GM18951 (cell line): ENCODE data around the gene GGTA1.
"Not testable (repeated sequence)": the region's sequence is repeated elsewhere in the genome, so short reads cannot be mapped to it uniquely, and the experiment has no call there.

Source experiments
- POLR2A ChIP-seq: IDR thresholded peaks from 4 replicates; pipeline ENCODE4 v1.6.1; 2011; ENCODE audit warnings: mild to moderate bottlenecking; ENCODE audit not compliant: insufficient read length, insufficient read depth; ENCODE audit errors: extremely low read depth
- in situ Hi-C: fragments of 300-500 bp; cut with MboI; formaldehyde crosslinking; loops from one replicate; pipeline ENCODE4 v1.12.0; 2022; ENCODE audit warnings: low sequenced_read_pairs, mixed read lengths, inconsistent platforms; ENCODE audit not compliant: unreplicated experiment

The GGTA1 gene

DNA sequence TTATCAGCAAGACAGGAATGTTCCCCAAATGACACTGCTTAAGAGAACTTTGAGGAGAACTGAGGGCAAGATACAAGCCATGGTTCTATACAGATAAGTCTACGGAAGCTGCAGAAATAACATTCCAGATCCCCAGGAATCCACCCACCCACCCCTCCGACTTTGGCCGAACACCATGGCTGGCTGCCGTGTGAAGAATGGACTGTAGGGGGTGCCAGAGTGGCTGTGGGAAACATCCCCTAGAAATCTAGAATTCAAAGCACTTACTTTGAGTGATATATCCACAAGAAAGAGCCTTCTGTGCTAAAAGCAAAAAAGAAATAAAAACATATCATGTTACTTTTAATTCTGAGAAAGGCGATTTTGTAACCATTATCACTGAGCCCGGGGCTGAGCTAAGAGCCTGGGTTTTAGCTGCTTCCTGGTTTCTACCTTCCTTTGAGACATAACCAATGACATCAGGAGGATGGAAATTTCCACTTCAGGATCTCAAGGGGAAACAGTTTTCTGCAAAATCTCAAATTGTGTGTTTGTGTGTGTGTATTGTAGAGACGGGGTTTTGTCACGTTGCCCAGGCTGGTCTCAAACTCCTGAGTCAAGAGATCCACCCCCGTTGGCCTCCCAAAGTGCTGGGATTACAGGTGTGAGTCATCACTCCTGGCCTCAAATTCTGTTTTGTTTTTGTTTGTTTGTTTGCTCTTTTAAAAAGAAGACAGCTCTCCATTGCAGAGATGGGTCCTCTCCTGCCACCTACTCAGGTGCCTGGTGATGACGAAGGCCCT lies 36.4 kb downstream of the GGTA1 start:
- in situ Hi-C loops: no loop called here
- no peak for TF ChIP-seq POLR2A

DNA sequence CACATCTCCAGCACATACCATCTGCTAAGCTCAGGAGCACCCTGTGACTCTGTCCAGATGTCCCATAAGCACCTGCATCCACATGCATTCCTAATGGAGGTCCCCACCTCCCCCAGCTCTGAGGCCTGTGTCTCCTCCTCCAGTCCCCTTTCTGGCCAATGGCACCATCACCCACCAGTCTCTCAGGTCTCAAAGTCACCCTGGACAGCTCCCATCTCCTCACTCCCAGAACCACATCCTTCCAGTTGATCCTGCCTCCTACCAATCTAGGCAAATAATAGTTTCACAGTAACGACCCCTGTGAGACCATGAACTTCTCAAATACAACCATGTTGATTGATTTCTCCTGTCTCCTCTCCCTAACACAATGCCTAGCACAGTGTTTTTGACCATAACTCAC lies 40.1 kb downstream of the GGTA1 start:
- TF ChIP-seq POLR2A: no peak
- in situ Hi-C loops: no loop called here

DNA sequence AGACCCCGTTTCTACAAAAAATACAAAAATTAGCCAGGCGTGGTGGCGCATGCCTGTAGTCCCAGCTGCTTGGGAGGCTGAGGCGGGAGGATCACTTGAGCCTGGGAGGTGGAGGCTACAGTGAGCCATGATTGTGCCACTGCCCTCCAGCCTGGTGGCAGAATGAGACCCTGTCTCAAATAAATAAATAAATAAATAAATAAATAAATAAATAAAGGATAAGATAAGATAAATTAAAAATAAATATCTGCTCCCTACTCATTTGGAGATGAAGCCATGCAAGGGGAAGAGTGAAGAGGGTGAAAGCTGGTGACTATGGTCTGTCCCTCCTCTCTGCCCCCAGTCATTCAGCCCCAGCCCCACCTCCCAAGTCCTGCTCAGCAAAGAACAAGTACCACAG lies 41.2 kb downstream of the GGTA1 start:
- in situ Hi-C loops: not testable (repeated sequence)

DNA sequence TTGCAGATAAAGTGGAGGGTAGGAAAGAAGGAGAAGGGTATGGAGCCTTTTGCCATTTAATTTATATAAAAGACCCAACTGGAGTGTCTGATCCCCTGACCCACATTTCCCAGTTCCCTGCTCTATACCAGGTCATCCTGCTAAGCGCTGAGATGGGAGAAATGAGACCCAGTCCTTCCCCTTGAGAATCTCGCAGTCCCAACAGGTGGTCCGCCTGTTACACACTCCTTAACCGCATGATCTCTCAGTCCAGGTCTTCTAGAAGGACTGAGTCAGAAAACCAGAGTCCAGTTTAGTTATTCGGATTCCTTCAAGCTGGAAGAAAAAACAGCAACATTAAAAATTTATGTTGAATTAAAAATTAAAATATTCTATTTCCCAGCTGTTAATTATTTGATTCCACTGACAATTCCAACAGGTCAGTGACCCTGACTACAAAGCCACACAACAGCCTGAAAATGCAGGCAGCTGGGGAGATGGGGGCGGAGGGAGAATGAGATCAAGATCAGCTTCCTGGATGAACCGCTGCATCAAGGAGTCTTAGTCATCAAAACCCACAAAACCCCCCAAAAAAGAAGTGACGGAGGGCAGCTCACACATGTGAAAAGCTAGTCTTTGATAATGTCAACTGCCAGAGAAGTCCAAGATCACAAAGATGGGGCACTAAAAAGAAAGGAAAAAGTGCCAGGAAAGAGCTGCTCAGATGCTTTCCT lies 44.0 kb downstream of the GGTA1 start:
- in situ Hi-C loops: no loop called here

DNA sequence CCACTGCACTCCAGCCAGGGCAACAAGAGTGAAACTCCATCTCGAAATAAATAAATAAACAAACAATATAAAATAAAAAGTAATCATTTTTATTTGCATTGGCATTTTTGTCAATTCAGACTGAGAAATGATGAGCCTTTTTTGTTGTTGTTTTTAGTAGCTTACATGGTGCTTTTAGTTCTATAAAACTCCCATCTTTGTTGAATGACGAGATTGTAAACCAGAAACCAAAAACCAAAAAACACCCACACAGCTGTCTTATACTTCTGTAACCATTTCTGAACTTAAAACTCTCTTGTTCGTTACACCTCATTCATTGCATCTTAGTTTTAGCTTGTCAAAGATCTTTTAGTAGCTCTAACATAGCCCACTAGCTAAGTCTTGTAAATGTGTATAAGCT lies 44.7 kb downstream of the GGTA1 start:
- in situ Hi-C loops: no loop called here
- TF ChIP-seq POLR2A: no peak

More for the DNA sequence above, 44.0 kb downstream of the GGTA1 start:
- TF ChIP-seq POLR2A: no peak

DNA sequence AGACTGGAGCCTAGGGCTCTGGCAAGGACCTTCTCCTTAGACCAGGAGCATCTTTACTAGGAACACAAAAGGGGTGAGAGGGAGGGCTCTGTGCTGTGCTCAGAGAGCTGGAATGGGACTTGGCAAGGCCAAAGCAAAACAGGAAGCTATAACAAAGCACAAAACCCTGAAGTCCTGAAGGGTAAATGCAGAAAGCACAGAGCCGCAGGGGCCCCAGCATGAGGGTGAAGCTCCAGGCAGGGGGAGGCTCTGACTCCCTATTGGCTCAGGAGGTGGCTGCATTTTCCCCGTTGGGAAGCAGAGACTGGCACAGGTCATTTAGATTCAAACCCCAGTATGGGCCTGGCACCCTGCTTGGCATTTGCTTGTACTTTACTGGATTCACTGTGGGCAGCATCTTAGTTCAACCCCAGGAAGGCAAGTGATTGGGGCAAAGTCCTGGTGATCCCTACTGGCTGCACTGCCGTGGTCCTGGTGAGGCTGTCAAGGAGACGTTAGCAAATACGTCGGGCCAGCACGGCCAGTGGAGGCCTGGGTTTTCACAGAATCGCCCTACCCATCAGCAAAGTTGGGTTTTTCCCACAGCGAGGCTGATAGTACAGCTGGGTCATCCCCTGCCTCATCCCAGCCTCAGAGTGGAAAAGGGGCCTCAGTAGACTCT lies 46.3 kb downstream of the GGTA1 start:
- in situ Hi-C loops: no loop called here
- TF ChIP-seq POLR2A: no peak

DNA sequence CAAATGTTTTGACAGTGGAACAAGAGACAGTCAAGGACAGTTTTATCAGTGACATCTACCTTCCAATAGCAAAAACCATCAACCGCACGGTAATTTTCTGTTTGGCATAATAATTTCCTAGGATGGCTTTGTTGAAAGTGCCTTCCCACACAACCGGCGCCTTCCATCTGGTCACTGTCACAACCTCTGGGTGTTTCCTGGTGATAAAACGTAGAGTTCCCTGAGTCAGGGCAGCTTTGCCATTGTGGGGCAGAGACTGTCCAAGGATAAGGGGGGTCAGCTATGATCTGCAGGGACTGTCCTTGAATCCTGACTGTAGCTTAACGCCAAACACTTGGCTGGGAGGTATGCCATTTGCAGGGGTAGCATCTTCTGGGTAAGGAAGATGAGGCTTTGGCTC lies 47.6 kb downstream of the GGTA1 start:
- in situ Hi-C loops: no loop called here

DNA sequence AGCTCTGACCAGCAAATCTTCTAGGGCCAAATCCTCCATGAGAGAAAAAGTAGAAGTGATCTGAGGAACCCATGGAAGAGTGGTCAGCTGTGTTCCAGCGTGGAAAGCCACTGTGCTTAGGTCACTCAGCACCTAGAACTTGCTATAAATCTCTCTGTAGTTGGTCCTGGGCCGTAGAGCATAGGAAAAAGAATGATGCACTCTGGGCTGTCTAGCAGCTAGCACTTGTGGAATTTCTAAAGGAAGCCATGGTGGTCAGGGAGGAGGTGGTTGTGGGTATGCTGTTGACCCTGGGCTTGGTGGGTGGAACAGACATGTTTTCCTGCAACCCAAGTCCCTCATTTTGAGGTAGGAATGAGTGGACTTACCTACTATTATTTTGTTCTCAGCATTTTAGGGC lies 48.1 kb downstream of the GGTA1 start:
- in situ Hi-C loops: no loop called here
- TF ChIP-seq POLR2A: no peak

More for the DNA sequence above, 47.6 kb downstream of the GGTA1 start:
- no peak for TF ChIP-seq POLR2A

DNA sequence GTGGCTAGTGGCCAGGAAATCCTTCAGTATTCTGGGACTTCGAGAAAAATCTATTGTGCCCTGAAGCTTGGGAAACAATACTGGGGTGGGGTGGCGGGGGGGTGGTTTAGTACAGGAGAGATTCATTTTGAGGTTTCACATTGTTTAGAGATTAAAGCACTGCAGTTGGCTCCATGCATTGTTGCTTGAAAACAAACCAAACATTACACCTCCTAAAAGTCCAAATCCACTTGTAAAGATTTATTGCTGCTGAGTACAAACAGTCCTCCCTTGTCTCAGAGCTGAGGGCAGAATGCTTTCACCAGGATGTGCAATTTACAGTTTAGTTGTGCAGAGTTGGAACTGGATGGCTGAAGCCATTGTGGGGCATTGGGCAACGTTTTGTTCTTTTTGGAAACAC lies 49.4 kb downstream of the GGTA1 start:
- in situ Hi-C loops: no loop called here
- no peak for TF ChIP-seq POLR2A

DNA sequence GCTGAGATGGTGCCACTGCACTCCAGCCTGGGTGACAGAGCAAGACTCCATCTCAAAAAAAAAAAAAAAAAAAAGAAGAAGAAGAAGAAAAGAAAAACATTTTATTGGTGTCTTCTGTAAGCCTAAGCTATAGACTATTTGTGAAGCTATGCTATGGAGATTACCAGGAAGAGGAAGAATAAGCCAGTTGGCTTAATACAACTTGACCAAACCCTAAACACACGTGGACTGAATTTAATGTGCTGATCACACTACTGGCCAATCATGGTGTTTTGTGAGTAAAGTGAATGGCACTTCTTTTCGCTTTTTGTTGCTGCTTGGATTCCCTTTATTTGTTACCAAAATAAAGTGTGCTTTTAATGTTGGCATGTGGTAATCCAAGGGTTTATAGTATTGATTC lies 49.9 kb downstream of the GGTA1 start:
- no peak for TF ChIP-seq POLR2A
- in situ Hi-C loops: no loop called here

DNA sequence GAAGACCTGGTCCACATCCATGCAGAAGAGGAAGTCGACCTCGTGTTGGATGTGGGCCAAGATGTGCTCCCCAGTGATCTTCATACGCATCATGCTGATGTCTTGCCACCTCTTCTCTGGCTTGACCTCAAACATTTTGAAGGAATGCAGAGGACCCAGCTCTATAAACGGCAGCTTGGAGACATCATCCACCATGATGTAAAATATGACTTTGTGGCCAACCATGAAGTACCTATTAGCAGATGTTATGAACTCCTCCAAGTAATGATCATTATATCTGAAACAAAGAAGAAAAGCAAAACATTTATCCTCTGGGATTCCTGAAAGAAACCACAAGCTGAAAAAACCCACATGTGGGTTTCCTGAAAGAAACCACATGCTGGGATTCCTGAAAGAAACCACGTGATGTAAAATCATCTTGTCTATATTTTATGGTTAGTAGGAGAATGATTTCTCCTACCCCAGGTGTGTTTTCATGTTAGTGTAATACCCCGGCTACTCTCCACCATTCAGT lies 52.3 kb downstream of the GGTA1 start:
- in situ Hi-C loops: no loop called here
- TF ChIP-seq POLR2A: no peak

DNA sequence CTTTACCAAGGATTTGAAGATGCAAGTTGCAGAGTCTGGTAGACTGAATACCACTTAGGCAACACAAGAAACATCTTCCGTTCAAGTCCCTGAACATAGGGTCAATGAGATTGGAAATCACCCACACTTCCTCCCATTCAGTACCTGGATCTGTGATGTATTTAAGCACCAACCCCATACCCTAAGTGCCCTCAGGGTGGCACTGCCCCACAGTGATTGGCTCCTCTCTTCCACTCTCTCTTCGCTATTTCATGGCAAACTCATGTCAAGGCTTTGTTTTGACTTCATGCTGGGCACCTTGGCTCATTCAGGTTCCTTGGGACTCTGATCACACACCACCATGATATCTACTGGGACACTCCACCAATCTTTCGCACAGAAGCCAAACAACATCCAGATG lies 53.7 kb downstream of the GGTA1 start:
- in situ Hi-C loops: no loop called here
- TF ChIP-seq POLR2A: no peak

DNA sequence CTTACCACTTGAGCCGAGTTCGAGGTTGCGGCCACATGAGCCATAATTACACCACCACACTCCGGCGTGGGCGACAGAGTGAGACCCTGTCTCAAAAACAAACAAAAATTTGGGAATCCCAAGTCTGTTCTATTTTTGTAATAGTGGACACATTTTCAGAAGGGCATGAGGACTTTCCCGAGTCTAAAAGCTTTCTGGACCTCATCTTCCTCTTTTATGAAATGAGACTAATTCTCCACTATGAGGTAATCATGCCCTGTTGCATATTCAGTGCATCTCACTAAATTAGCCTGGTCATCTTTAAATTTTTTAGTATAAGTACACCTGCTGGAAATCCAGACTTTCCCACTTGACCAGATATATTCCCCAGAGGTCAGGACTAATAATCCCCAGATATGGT lies 55.7 kb downstream of the GGTA1 start:
- in situ Hi-C loops: no loop called here

More for the DNA sequence above, 55.7 kb downstream of the GGTA1 start:
- TF ChIP-seq POLR2A: no peak
